NCI-H524 treated with DMSO at 0.1 percent for 48 hours (cell line): ENCODE data around the gene SNX14.

Source experiments
- DNase-seq: peaks from one replicate; lab custom pipeline; 2025; lab: John Stamatoyannopoulos, UW

The SNX14 gene

DNA sequence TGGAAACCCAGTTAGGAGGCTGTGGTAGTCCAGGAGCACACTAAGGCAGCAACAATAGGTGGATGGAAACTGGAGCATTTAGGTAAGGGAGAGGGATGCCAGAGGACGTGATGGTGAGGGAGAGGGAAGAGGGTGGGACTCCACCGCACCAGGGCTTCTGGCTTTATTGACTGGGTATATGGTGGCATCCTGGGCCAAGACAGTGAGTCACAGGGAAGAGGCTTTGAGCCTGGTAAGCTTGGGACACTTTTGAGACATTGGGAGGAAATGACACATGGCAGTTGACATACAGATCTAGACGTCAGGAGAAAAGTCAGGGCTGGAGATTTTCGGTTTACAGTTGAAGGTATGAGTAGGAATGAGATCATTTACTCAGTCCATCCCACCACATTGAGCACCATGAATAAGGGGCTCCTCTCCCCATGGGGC, 128.9 kb downstream of the SNX14 start:
- DNase-seq, result no peak

DNA sequence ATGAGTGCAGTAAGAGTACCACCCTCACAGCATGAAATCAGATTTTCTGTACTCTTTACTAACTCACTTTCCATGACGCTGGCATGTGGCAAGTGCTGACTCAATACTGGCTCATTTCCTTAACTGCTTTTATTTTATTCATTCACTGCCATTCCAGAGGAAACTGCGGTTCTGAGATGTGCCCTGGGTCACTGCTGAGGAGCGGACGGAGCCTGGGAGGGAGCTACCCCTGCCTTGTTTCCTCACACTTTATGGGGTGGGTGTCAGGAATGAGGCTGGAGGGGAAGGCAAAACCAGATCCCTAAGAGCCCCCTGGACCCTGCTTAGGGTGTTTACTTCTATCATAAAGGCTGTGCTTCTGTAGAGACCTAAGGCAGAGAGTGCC, 129.4 kb downstream of the SNX14 start:
- no peak for DNase-seq

- no peak for DNase-seq
Measured at GRCh38 chr6:85463621-85464259, 129.9 kb downstream of the SNX14 start.

DNA sequence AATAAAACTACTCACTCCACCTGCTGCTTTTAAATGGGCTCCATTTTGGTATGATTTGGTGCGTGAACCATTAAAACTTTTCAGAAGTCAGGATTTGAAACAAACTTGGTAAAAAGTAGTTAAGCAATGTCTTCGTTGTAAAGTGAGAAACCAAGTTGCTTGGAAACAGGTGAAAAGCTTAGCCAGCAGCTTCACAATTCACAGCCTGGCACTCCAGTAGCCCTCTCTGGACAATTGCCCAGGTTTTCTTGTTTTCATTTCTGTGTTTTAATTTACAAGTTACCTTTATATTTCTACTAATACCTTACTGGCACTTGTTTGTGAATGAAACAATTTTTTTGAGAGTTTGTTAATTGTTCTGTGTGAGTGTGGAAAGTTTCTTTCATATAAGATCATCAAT, 131.0 kb downstream of the SNX14 start:
- DNase-seq, result no peak

GRCh38 chr6:85461798-85462170, 131.9 kb downstream of the SNX14 start:
- DNase-seq, result no peak

GRCh38 chr6:85460921-85461797, 132.5 kb downstream of the SNX14 start:
- no peak for DNase-seq

DNA sequence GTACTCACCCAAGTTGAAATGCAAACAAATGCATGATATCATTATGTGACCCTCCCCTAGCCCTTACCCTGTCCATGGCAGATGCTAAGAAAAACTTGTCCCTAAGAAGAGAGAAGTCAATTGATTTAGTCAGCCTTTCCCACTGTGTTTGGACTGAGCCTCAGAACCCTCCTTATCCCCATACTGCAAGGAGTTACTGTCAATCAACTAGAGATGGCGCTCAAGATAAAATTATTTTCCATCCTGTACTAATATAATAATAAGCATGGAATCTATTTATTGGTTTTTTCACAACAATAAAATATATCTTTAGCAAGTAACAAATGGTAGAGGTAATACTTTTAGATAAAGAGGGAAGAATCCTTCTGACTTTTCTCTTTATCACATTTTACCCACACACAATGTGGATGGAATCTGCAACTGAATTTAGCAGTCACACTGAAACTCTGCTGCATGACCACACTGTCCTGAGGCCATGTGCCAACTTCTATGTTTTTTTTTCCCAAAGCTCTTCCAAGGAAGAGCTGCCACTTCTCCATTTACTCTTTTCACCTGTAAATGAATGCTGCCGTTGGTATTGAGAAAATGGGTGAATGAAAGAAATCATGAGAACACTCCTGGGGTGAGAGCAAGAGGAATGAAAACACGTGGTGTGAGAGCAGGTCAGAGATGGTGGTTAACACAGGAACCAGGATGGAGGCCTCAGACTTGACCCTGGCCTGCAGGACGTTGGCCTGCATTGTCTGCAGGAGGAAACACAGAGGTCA, 133.3 kb downstream of the SNX14 start:
- no peak for DNase-seq

DNA sequence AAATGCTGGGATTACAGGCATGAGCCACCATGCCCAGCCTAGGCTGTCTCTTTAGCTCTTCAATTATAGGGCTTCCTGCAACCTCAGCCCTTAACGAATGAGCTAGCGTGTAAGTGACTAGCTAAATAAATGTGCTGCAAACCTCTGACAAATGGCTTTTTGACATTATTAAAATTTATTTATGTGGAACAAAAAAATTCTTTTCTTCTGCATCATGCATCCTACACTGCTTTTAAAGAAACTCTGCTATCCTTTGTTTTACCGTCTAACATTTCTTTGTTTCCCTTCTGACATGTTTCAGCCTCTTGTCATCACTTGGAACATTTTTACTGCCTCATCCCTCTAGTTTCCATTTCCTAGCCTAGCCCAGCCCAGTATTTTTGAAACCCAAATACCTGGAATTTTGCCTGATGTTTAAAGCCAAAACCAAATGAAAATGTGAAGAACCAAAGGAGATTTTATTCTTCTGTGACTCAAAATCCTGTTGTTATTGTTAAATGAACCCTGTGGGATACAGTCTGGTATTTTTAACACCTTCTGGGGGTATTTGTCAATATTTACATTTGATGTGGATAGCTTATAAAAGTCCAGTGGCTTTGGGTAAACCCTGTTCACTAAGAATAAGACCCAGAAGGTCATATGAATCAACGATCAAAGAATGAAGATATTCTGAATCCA, 134.3 kb downstream of the SNX14 start:
- DNase-seq, result no peak

DNA sequence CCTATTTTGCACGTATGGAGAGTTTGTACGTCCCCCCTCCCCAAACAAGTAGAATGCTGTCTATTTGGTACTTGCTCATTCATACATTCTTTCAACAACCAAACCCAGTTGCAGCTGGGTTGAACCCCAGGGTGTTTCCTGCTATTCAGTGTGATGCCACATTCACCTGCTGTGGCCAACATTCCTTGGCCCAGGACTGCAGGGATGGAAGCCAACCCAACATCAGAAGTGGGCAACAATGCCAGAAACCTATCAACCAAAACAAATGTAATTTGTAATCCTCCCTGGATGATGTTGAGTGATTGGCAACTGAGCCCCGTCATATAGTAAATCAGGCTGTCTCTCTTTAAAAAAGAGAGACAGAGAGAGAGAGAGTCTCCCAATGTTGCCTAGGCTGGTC, 134.9 kb downstream of the SNX14 start:
- no peak for DNase-seq

DNA sequence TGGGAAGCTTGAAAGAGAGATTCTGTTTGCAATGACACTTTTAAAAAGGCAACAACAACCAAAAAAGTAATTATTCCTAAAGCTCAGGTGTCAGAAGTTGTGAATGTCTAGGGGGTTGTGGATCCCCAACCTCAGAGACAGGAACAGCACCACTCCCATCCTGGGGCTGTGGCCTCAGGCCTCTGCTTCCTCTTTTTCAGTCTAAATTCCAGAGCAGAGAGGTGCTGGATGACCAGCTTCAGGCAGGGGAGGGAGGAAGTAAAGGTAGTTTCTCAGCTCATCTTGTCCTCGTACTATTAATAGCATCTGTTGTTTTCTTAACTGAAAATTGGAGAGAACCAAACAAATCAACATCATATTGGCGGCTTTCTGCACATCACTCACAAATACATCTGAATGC, 135.5 kb downstream of the SNX14 start:
- DNase-seq, result no peak

DNA sequence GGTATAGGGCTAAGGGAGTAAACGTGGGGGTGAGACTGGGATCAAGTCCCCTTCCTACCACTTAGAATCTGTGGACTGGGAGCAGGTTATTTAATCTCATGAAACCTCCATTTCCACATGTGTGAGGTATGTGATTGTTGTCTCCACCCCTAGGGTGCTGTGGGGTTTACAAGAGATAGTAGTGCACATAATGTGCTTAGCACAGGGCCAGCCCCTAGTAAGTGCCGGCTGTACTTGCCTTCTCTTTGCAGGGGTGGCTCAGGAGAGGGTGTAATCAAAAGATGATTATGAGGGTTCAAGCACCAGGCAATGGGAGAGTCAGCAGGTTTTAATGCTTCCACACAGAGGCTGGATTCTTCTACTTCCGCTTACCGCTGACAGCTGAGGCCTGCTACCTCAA, 136.9 kb downstream of the SNX14 start:
- DNase-seq, result no peak
